ENCODE measurements around the gene CD52. TPM values are rescaled to one million over a fixed set of nuclear protein-coding genes. Genes with fewer than 3 reads are reported as not detected.

Gene CD52
- total and polyA plus RNA-seq, 11 donors, result 1.6 to 89.9 (median 6.5) TPM; not detected in 1

- TF ChIP-seq POLR2A (IDR thresholded peaks at IDR 0.05), result no peak
- no peak for TF ChIP-seq CTCF (IDR thresholded peaks at IDR 0.05)
- H3K9me3 ChIP-seq, result no peaks in the 10 kb centered on the region
- peak overlapping the region in 1 of 12 donors; percentile 34 for H3K4me3 ChIP-seq
- 87 to 94% (median 93%) methylated on average over 7 to 12 of the region's 12 CpGs for WGBS, 4 donors
- H3K27ac ChIP-seq, result peak overlapping the region in 9 of 12 donors; percentile 20 to 98 (median 53)
- intact Hi-C loops (cut with DNase I), result loop anchor here in 5 of 10 donors (1.0 to 5.0 kb wide), 6 partner anchors 33 to 247 kb away; partner anchors contain the start of gene CD52 (in 1 of the 5)
- peaks cover 0 to 12% (median 6%) of the 10 kb centered on the region in 9 donors for H3K36me3 ChIP-seq
- ATAC-seq, result no peak
- H3K4me1 ChIP-seq, result peaks cover 12 to 93% (median 55%) of the 10 kb centered on the region in 12 donors
- no peaks in the 10 kb centered on the region for H3K27me3 ChIP-seq
- DNase-seq, result no peak
Observed at GRCh38 chr1:26283871-26284596, 33.7 kb upstream of the CD52 start.

- intact Hi-C loops (cut with DNase I), result loop anchor here in 6 of 10 donors (1.0 to 5.0 kb wide), 7 partner anchors 32 to 247 kb away; partner anchors contain the start of gene CD52 (in 1 of the 6)
- Histone ChIP-seq H3K36me3 (peaks cover 0 to 12% (median 6%) of the 10 kb centered on the region in 9 donors), H3K9me3 (no peaks in the 10 kb centered on the region), H3K4me1 (peaks cover 9 to 93% (median 49%) of the 10 kb centered on the region in 12 donors), H3K27ac (peak overlapping the region in 11 of 12 donors; percentile 36 to 98 (median 53)), H3K27me3 (no peaks in the 10 kb centered on the region), H3K4me3 (peak overlapping the region in 1 of 12 donors; percentile 34)
- DNase-seq (peak; percentile 69 to 91 (median 82)), ATAC-seq (peak; percentile 23 to 49 (median 38))
- 35 to 39% (median 36%) methylated on average over 21 to 22 of the region's 22 CpGs for WGBS, 4 donors
- peak; percentile 59 to 81 (median 74) for TF ChIP-seq CTCF (IDR thresholded peaks at IDR 0.05)
- TF ChIP-seq POLR2A (IDR thresholded peaks at IDR 0.05), result no peak
Observed at GRCh38 chr1:26284597-26285347, 33.0 kb upstream of the CD52 start.

- no peak for TF ChIP-seq POLR2A (IDR thresholded peaks at IDR 0.05)
- TF ChIP-seq CTCF (IDR thresholded peaks at IDR 0.05), result peak in 7 of 12 donors; percentile 10 to 34 (median 26)
Observed at GRCh38 chr1:26285366-26286063, 32.2 kb upstream of the CD52 start.

More at GRCh38 chr1:26285366-26286063, 32.2 kb upstream of the CD52 start:
- Histone ChIP-seq H3K27me3 (no peaks in the 10 kb centered on the region), H3K4me3 (no peak overlapping the region), H3K9me3 (no peaks in the 10 kb centered on the region), H3K27ac (peak overlapping the region in 11 of 12 donors; percentile 14 to 98 (median 47)), H3K4me1 (peaks cover 9 to 100% (median 47%) of the 10 kb centered on the region in 12 donors), H3K36me3 (peaks cover 0 to 12% (median 6%) of the 10 kb centered on the region in 9 donors)
- 76 to 85% (median 82%) methylated on average over 16 to 19 of the region's 19 CpGs for WGBS, 4 donors
- DNase-seq (peak in 1 of 5 donors; percentile 41), ATAC-seq (no peak)
- intact Hi-C loops (cut with DNase I), result loop anchor here in 5 of 10 donors (1.0 to 5.0 kb wide), 6 partner anchors 17 to 77 kb away; partner anchors contain the start of gene CD52 (in 1 of the 5)
